Breast epithelium (tissue), 4 donors: Measurements from ENCODE around the gene LLGL1. TPM values are rescaled to one million over a fixed set of nuclear protein-coding genes. Genes with fewer than 3 reads are reported as not detected.

Source experiments
- DNase-seq, 2 donors: peaks; one replicate each; pipeline ENCODE4 v3.0.0-alpha.2; 2019; ENCODE audit warnings: low spot score in 2 of 2
- H3K27ac ChIP-seq, 2 donors: fragments of 200-600 bp; sonication (generic) in 1 of 2; one replicate each; pipeline ENCODE4 v1.5.1; 2016 to 2019; ENCODE audit warnings: mild to moderate bottlenecking in 1 of 2
- H3K27me3 ChIP-seq, 2 donors: fragments of 200-600 bp; sonication (generic) in 1 of 2; one replicate each; pipeline versions ENCODE4 v1.5.1 to v1.6.0; 2017 to 2019; ENCODE audit warnings: control low read depth in 1 of 2, mild to moderate bottlenecking in 1 of 2
- H3K36me3 ChIP-seq: fragments of 200-600 bp; one replicate; pipeline ENCODE4 v1.5.1; 2019
- H3K4me1 ChIP-seq, 2 donors: fragments of 200-600 bp; sonication (generic); one replicate each; pipeline ENCODE4 v1.5.1; 2016 to 2019; ENCODE audit warnings: control low read depth in 1 of 2
- H3K4me3 ChIP-seq, 3 donors: fragments of 200-600 bp; sonication (generic); 1 replicate in 2 of 3; 2 replicates in 1 of 3; pipeline ENCODE4 v1.5.1; 2016 to 2019; ENCODE audit warnings: mild to moderate bottlenecking in 3 of 3, moderate library complexity in 2 of 3
- H3K9me3 ChIP-seq, 2 donors: fragments of 200-600 bp; sonication (generic) in 1 of 2; one replicate each; pipeline ENCODE4 v1.5.1; 2016 to 2019; ENCODE audit warnings: control low read depth in 1 of 2
- CTCF ChIP-seq, 3 donors: fragments of 450-650 bp; IDR thresholded peaks; one replicate each; pipeline ENCODE4 v1.5.1; 2016 to 2017; ENCODE audit warnings: antibody characterized with exemption in 3 of 3, mild to moderate bottlenecking in 3 of 3, moderate library complexity in 3 of 3
- POLR2A ChIP-seq: fragments of 450-650 bp; IDR thresholded peaks from one replicate; pipeline ENCODE4 v1.6.1; 2016; ENCODE audit warnings: antibody characterized with exemption, mild to moderate bottlenecking, moderate library complexity
- POLR2AphosphoS5 ChIP-seq, 3 donors: sonication (generic); formaldehyde crosslinking; IDR thresholded peaks; one replicate each; pipeline ENCODE4 v1.6.1; 2017; ENCODE audit warnings: antibody characterized with exemption in 3 of 3
- intact Hi-C: fragments of 100-400 bp; cut with DNase I; formaldehyde crosslinking; loops from one replicate; pipeline ENCODE4 v1.15.1; 2023; ENCODE audit warnings: low total_unique reads
- total RNA-seq, 3 donors: library from RNA; depleted of rRNA; stranded (reverse); fragments of >200 nt; gene quantifications; one replicate each; pipeline ENCODE4 v1.1.0, GENCODE V29; 2016

Gene LLGL1
- total RNA-seq, 3 donors from 2014 or later: 16.0 to 21.6 (median 18.4) TPM

DNA sequence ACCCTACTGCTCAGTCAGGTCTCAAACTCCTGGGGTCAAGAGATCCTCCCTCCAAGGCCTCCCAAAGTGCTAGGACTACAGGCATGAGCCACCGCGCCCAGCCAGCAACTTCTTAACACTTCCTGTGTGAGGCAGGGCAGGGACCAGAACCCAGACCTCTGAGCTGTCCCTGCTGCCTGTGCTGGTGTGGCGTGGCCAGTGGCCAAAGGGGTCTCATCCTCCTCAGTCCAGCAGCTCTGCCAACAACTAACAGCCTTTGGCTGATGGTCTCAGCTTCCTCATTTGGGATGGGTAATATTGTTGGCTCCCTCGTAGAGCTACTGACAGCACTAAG lies 1.4 kb upstream of the LLGL1 start:
- TF ChIP-seq POLR2A (no peak), CTCF (IDR thresholded peaks at IDR 0.05) (no peak), POLR2AphosphoS5 (IDR thresholded peaks at IDR 0.05) (no peak)
- H3K27ac ChIP-seq: peak overlapping the region; percentile 77 to 94
- intact Hi-C loops: no loop called here

GRCh38 chr17:18224387-18225120 lies 881 bp upstream of the LLGL1 start:
- intact Hi-C loops: no loop called here
- DNase-seq: no peak

More for the DNA sequence above, 1.4 kb upstream of the LLGL1 start:
- H3K9me3 ChIP-seq: no peaks in the 10 kb centered on the region
- peaks cover 0 to 3% of the 10 kb centered on the region in 2 donors for H3K4me1 ChIP-seq
- no peaks in the 10 kb centered on the region for H3K27me3 ChIP-seq
- no peak for DNase-seq
- peak overlapping the region in 1 of 3 donors; percentile 86 for H3K4me3 ChIP-seq
- no peaks in the 10 kb centered on the region for H3K36me3 ChIP-seq

GRCh38 chr17:18225642-18226283 lies 328 bp downstream of the LLGL1 start:
- Histone ChIP-seq H3K36me3 (no peaks in the 10 kb centered on the region), H3K4me3 (peak overlapping the region; percentile 60 to 86 (median 64)), H3K27ac (peak overlapping the region in 1 of 2 donors; percentile 94), H3K9me3 (no peaks in the 10 kb centered on the region), H3K4me1 (peaks cover 0 to 3% of the 10 kb centered on the region in 2 donors), H3K27me3 (no peaks in the 10 kb centered on the region)
- intact Hi-C loops: no loop called here
- no peak for DNase-seq
- TF ChIP-seq CTCF (IDR thresholded peaks at IDR 0.05) (no peak), POLR2AphosphoS5 (IDR thresholded peaks at IDR 0.05) (no peak), POLR2A (no peak)

More at GRCh38 chr17:18224387-18225120, 881 bp upstream of the LLGL1 start:
- H3K4me1 ChIP-seq: peaks cover 0 to 3% of the 10 kb centered on the region in 2 donors
- no peak for TF ChIP-seq POLR2A
- TF ChIP-seq CTCF (IDR thresholded peaks at IDR 0.05): no peak
- TF ChIP-seq POLR2AphosphoS5 (IDR thresholded peaks at IDR 0.05): no peak
- H3K4me3 ChIP-seq: peak overlapping the region; percentile 30 to 86 (median 64)
- H3K27me3 ChIP-seq: no peaks in the 10 kb centered on the region
- peak overlapping the region; percentile 77 to 94 for H3K27ac ChIP-seq
- H3K9me3 ChIP-seq: no peaks in the 10 kb centered on the region
- H3K36me3 ChIP-seq: no peaks in the 10 kb centered on the region

- DNase-seq: no peak
- Histone ChIP-seq H3K27me3 (no peaks in the 10 kb centered on the region), H3K4me3 (peak overlapping the region; percentile 60 to 86 (median 64)), H3K36me3 (no peaks in the 10 kb centered on the region), H3K9me3 (no peaks in the 10 kb centered on the region), H3K27ac (no peak overlapping the region), H3K4me1 (peaks cover 0 to 3% of the 10 kb centered on the region in 2 donors)
- intact Hi-C loops: no loop called here
- no peak for TF ChIP-seq CTCF (IDR thresholded peaks at IDR 0.05)
- TF ChIP-seq POLR2A: no peak
- TF ChIP-seq POLR2AphosphoS5 (IDR thresholded peaks at IDR 0.05): no peak
Measured at GRCh38 chr17:18226284-18226945, 980 bp downstream of the LLGL1 start.

- H3K27me3 ChIP-seq: no peaks in the 10 kb centered on the region
- no peak overlapping the region for H3K27ac ChIP-seq
- intact Hi-C loops: no loop called here
- H3K4me3 ChIP-seq: no peak overlapping the region
- H3K9me3 ChIP-seq: no peaks in the 10 kb centered on the region
- no peaks in the 10 kb centered on the region for H3K36me3 ChIP-seq
- DNase-seq: no peak
- TF ChIP-seq POLR2A: no peak
- TF ChIP-seq POLR2AphosphoS5 (IDR thresholded peaks at IDR 0.05): no peak
- no peak for TF ChIP-seq CTCF (IDR thresholded peaks at IDR 0.05)
- peaks cover 0 to 3% of the 10 kb centered on the region in 2 donors for H3K4me1 ChIP-seq
Measured at GRCh38 chr17:18227635-18228034, 2.2 kb downstream of the LLGL1 start.
